Stimulated activated CD8-positive, alpha-beta memory T cell treated with anti-CD3 and anti-CD28 coated beads, Interleukin-7, amount 100 ng/mL, for 24 hours (primary cell): ENCODE measurements around the gene NHLRC3.
"Not testable (repeated sequence)": the region's sequence is repeated elsewhere in the genome, so short reads cannot be mapped to it uniquely, and the experiment has no call there.

ENCODE experiments used
- DNase-seq: peaks from one replicate; pipeline ENCODE4 v3.0.0-alpha.2; 2020; ENCODE audit warnings: low read depth

Gene NHLRC3

DNA sequence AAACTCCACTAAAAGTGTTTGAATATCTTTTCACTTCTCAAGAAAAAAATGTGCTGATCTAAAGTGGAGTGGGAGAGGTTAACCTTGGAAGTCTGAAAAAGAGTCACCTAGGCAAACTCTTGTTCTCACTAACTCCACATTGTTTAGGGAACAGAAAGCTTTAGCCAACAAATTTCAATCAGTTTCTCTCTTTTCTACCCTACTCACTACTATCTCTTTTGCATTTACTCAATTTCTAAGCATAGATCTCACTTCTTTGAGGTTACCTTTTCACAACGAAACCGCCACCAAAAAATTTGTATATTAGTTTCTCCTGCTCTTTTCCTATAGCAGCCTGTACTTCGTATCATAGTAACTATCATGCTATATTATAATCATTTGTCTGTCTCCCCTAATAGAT lies 6.3 kb downstream of the NHLRC3 start:
- DNase-seq, result no peak

DNA sequence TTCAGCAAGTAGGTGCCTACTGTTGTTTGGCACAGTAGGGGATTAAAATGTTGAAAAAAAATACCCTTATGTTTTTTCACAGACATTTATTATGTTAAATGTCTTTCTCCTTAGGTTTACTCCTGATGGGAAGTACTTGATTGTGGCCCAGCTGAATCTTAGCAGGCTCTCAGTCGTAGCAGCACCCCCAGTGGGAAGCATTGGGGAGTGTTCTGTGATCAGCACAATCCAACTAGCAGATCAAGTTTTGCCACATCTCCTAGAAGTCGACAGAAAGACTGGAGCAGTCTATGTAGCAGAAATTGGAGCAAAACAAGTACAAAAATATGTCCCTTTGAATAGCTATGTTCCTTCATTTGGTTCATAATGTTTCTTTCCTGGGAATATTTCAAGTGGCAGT lies 9.3 kb downstream of the NHLRC3 start:
- DNase-seq, result no peak

DNA sequence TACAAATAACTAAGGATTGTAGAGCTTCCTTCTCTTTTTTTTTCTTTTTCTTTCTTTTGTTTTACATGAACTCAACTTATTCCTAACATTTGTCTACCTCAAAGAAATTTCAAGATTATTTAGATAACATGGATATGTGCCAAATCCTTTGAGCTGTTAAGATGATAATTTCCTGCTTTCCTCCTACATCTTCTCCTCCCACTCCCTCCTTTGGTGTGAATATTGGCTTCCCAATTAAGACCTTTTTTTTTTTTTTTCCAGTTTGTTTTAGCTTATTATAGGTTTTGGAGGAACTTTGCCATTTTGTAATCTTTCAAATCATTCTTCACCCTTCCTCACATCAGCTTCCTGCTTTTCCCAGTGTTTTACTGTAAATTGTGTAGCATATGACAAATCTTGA lies 10.6 kb downstream of the NHLRC3 start:
- DNase-seq, result no peak

DNA sequence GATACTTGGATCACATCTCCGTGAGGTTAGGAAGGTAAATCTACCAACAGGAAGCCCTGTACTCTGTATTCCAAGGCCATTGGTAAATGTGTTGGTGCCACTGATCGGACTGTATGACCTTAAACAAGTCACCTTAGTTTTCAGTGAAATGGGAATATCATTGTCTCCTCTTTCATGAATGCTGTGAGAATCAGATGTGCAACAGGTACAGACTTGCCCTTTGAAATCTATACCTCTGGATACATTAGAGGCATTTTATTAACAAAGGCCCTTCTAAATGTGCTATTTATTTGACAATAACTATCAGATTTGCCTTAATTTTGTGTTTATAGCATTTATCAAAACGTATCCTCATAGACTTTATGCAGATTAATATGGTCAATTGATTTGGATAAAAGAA lies 11.0 kb downstream of the NHLRC3 start:
- no peak for DNase-seq

DNA sequence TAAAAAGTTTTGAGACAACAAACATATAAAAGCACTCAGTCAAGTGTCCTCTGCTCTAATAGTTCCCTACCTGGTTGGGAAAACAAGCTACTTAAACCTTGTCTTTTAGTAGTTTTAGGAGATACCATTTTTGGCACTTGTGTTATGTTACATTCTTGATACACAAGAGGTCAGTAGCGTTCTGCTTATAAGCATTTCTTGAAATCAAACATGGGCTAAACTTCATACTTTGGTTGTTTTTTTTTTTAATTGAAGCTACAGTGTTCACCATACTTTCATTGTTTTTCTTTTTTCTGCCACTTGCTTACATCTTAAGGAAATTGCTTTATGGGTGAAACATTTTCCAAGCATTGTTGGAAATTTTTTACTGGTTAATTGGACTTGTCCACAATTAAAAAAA lies 12.9 kb downstream of the NHLRC3 start:
- no peak for DNase-seq

DNA sequence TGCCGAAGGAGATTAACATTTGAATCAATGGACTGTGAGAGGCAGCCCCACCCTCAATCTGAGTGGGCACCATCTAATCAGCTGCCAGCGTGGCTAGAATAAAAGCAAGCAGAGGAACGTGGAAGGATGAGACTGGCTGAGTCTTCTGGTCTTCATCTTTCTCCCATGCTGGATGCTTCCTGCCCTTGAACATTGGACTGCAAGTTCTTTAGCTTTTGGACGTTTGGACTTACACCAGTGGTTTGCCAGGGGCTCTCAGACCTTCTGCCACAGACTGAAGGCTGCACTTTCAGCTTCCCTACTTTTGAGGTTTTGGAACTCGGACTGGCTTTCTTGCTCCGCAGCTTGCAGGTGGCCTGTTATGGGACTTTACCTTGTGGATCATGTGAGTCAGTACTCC lies 14.7 kb downstream of the NHLRC3 start:
- DNase-seq, result no peak

DNA sequence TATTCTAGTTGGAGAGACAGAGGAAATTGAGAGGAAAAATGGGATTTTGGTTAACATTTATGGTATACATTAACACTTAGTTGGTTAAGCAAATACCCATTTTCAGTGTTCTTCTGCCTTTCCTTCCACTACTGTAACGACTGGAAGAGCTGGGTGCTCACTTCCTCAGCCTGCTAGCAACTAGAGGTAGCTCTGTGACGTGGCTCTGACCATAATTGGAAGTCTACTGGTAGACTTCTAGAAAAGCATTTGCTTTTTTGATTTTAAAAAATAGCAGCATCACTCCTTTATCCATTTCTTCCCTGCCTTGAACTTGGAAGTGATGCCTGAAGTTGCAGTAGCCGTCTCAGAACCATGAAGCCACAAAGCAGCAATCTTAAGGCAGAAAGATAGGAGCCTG lies 15.9 kb downstream of the NHLRC3 start:
- no peak for DNase-seq

DNA sequence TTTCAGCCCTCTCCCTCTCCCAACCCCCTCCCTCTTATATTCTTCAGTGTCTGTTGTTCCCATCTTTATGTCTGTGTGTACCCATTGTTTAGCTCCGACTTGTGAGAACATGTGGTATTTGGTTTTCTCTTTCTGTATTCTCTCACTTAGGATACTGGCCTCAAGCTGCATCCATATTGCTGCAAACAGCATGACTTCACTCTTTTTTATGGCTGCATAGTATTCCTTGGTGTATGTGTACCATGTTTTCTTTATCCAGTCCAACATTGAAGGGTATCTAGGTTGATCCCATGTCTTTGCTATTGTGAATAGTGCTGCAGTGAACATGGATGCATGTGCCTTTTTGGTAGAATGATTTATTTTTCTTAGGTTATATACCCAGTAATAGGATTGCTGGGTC lies 17.8 kb downstream of the NHLRC3 start:
- DNase-seq, result no peak

DNA sequence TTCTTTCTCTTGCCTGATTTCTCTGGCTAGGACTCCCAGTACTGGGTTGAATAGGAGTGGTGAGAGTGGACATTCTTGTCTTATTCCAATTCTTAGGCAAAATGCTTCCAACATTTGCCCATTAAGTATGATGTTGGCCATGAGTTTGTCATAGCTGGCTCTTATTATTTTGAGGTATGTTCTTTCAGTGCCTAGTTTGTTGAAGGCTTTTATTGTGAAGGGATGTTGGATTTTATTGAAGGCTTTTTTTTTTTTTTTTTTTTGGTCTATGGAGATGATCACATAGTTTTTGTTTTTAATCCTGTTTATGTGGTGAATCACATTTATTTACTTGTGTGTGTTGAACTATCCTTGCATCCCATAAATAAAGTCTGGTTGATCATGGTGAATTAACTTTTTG lies 19.8 kb downstream of the NHLRC3 start:
- DNase-seq, result no peak

DNA sequence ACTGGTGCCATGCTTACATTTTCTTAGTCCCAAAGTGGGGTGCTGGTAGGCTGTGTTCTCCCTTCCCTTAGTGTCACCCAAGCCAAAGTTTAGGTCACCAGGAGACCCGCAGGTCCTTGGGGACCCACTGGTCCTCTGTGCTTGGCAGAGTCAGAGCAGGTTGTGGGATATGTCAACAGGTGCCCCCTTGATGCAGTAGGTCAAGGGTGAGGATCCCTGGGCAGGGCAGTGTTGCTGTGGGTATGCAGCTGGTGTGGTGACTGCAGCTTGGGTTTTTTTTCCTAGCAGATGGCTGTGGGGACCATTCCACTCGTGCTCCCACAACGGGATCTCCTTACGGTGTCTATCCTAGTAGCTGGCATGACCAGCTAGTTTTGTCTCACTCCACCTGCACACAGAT lies 23.7 kb downstream of the NHLRC3 start:
- DNase-seq, result no peak

DNA sequence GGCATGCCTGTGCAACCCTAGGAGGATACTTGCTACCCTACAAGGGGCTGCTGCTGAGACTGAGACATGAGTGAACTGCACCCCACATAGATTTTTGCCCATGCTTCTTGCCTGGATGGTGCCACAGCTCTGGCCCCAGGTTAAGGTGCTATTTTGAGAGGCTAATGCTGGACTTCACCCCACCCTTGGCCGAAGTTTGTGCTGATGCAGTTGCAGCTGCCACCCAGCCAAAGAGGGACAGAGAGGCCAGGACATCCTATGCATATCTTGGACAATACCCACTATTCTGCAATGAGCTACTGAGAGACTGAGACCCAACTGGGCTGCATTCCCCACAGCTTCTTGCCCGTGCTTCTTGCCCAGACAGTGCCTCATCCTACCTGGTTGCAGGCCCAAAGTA lies 34.6 kb downstream of the NHLRC3 start:
- DNase-seq, result no peak

DNA sequence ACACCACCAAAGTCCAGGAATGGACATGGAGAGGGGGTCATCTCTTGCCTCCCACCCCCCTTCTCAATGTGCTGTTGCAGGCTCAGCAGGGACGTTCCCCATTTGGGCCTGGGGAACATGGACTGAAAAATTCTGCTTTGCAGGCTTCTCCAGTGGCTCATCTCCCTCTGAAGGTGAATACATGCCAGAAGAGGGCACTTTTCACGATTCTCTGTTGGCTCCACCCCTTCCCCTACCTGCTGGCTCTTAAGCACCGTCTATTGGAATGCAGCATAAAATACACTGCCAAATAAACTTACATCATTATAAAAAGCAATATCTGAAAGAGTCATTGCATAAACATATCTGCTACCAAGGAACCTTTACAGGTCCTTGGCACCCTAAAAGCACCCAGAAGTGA lies 35.7 kb downstream of the NHLRC3 start:
- DNase-seq, result no peak

DNA sequence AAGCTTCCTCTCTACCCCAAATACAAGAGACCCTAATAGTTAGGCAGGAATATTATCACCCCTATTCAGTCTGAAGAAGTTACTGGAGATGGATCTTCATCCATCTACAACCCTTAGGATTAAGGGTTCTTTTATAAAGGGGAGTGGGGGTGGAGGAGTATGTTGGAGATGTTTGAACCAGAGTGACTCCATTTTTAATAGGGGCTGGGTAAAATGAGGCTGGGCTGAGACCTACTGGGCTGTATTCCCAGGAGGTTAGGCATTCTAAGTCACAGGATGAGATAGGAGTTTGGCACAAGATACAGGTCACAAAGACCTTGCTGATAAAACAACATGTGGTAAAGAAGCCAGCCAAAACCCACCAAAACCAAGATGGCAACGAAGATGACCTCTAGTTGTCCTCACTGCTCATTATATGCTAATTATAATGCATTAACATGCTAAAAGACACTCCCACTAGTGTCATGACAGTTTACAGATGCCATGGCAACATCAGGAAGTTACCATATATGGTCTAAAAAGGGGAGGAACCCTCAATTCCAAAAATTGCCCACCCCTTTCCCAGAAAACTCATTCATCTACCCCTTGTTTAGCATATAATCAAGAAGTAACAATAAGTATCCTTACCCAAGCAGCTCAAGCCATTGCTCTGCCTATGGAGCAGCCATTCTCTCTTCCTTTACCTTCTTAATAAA lies 48.1 kb downstream of the NHLRC3 start:
- not testable (repeated sequence) for DNase-seq

DNA sequence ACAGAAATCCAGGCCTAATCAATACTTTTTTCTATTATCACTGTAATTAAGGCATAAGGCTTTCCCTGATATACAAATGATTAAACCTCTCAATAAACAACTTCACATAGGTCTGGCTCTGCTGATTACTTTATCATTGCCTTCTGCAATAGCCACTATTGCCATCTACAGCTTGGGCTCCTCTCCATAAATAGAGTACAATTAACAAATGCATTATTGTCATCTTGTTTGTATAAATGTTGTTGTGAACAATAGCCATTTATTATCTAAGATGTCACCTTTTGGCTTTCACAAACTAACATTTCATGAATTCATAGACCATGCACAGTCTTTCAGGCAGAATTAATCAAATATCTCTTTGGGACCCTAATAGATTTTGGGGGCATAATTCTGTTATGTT lies 53.3 kb downstream of the NHLRC3 start:
- no peak for DNase-seq

DNA sequence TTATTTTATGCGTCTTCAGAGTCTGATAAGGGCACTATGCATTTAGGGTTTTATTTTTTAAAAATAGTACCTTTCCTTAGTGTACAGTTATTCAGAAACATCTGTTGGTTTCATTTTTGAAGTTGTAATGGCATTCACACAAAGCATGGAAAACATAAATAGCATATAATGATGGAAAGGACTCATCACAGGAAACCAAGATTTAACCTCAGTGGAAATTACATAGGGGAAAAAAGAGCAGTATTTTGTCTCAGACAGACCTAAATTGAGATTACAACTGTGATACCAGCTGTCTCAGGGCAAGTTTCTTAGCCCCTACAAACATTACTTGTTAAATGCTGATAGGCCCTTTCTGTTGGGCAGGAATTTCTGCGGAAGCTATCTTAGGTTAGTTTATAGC lies 57.2 kb downstream of the NHLRC3 start:
- no peak for DNase-seq

DNA sequence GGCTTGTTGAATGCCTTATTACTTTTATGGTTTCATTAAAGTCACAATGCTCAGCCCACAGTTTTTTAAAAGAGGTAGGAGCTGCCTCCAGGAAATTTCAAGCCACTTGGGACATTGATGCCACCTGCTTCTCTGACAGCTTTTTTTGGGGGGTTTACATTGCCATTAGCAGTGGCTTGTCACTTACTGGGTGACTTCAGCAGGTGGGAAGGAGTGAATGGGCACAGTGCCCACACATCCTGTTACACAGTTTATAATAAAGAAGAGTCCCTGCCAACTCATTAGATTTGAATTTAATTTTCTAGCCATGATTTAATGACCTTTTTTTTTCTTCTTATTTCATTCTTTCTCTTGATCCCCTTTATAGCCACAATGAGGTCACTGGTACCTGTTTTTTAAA lies 61.0 kb downstream of the NHLRC3 start:
- no peak for DNase-seq
